Neutrophil (primary cell): ENCODE data around the gene PSENEN.

Experiments
- H3K27ac ChIP-seq: fragments of 200-600 bp; sonication (generic); 2 replicates; pipeline ENCODE4 v1.5.1; 2016; ENCODE audit warnings: mild to moderate bottlenecking, moderate library complexity
- H3K27me3 ChIP-seq: fragments of 200-600 bp; sonication (generic); 2 replicates; pipeline ENCODE4 v1.6.0; 2016; ENCODE audit warnings: mild to moderate bottlenecking
- H3K36me3 ChIP-seq: fragments of 200-600 bp; sonication (generic); 2 replicates; pipeline ENCODE4 v1.5.1; 2017
- H3K4me1 ChIP-seq, 2 experiments: fragments of 200-600 bp in 1 of 2; sonication (generic) in 1 of 2; 1 replicate in 1 of 2; 2 replicates in 1 of 2; pipeline versions ENCODE4 v1.5.1 to v1.6.1; 2013 to 2016; ENCODE audit warnings: low read depth in 1 of 2, low read length in 1 of 2, mild to moderate bottlenecking in 1 of 2, moderate library complexity in 1 of 2; ENCODE audit not compliant: control insufficient read depth in 1 of 2, insufficient read depth in 1 of 2
- H3K4me3 ChIP-seq, 2 experiments: fragments of 200-600 bp in 1 of 2; sonication (generic) in 1 of 2; 1 replicate in 1 of 2; 2 replicates in 1 of 2; pipeline ENCODE4 v1.5.1; 2013 to 2016; ENCODE audit warnings: low read depth in 1 of 2, low read length in 1 of 2, mild to moderate bottlenecking in 1 of 2, moderate library complexity in 1 of 2
- H3K9me3 ChIP-seq: fragments of 200-600 bp; sonication (generic); 2 replicates; pipeline ENCODE4 v1.5.1; 2016
- TF ChIP-seq, protein P1 (sequence below): fragments of 200-600 bp; sonication (generic); IDR thresholded peaks from 2 replicates; pipeline ENCODE4 v1.5.1; 2016; ENCODE audit warnings: antibody characterized with exemption

The PSENEN gene

DNA sequence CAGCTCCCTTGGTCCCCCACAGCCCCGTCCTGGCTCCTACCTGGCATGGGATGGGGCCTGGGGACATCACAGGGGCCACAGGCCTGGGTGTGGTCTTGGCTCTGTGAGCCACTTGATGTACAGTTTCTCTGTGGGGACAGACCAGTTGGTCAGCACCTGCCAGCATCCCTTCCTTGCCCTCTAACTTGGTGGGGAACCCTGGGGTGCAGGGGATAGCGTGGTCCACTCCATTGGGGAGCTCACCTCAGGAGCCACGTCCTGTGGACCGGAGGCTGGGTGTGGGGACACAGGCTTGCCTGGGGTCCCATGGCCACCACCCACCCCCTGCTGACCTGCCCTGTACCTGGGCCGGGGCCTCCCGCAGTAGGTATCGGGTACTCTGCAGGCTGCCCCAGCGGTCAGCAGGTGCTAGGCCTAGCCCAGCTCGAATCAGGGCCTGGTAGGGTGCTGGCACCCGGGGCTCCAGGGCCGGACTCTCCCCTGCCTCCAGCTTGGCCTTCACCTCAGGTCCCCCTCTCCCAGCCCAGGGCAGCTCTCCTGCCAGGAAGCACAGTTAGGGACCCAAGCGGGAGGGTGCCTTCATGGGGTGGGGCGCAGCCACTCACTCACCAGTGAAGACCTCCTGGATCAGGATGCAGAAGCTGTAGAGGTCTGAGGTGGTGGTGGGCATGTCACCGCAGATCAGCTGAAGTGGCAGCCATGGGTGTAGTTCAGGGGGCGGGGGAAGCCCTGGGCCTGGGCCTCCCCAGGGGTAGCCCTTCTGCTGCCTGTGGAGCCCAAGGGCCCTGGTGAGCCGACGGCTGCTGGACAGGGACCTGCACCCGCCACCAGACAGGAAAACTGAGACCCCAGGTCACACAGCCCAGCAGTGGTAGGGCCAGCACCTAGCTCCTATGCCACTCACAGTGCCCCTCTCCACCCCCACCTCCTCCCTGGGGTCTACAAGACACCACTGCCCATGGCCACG, 44.8 kb downstream of the PSENEN start:
- Histone ChIP-seq H3K27me3 (peaks cover 8% of the 10 kb centered on the region), H3K9me3 (no peaks in the 10 kb centered on the region), H3K27ac (no peak overlapping the region), H3K36me3 (peaks cover 34% of the 10 kb centered on the region), H3K4me3 (no peak overlapping the region), H3K4me1 (no peaks in the 10 kb centered on the region)
- TF ChIP-seq, protein P1, sequence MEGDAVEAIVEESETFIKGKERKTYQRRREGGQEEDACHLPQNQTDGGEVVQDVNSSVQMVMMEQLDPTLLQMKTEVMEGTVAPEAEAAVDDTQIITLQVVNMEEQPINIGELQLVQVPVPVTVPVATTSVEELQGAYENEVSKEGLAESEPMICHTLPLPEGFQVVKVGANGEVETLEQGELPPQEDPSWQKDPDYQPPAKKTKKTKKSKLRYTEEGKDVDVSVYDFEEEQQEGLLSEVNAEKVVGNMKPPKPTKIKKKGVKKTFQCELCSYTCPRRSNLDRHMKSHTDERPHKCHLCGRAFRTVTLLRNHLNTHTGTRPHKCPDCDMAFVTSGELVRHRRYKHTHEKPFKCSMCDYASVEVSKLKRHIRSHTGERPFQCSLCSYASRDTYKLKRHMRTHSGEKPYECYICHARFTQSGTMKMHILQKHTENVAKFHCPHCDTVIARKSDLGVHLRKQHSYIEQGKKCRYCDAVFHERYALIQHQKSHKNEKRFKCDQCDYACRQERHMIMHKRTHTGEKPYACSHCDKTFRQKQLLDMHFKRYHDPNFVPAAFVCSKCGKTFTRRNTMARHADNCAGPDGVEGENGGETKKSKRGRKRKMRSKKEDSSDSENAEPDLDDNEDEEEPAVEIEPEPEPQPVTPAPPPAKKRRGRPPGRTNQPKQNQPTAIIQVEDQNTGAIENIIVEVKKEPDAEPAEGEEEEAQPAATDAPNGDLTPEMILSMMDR: no peak

DNA sequence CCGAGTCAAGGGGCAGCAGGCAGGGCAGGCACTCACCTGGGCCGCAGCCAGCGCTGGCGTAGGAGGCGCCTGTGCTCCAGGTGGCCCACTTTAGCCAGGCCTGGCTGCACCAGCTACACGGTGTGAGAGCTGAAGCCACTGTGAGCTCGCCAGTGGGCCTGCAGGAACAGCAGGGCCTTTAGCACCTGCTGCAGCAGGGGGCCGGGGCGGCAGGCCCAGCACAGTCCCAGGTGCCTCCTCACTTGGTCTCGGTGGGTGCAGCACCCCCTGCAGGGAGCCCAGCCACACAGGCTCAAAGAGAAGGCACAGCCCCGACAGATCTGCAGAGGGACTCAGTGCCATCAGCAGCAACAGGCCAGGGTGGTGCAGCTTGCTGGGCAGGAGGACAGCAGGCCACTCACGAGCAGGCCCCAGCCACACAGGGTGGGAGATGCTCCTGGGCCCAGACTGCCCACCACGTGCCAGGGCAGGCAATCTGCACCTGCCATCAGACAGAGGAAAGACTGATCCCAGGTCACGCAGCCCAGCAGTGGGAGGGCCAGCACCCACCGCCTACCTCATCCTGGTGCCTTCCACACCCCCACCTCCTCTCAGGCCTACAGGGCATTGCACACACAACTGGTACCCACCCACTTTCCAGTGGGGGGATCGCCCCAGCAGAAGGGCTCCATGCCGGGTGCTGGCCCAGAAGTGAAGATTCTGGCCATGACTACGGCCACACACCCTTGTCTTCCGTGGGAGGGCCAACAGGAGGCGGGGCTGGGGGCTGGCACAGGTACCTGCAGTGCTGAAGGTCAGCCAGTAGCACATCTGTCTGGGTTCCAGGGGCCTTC, 45.7 kb downstream of the PSENEN start:
- Histone ChIP-seq H3K4me1 (no peaks in the 10 kb centered on the region), H3K4me3 (no peak overlapping the region), H3K9me3 (no peaks in the 10 kb centered on the region), H3K27me3 (peaks cover 17% of the 10 kb centered on the region), H3K27ac (no peak overlapping the region), H3K36me3 (peaks cover 24% of the 10 kb centered on the region)
- TF ChIP-seq, protein P1: no peak

DNA sequence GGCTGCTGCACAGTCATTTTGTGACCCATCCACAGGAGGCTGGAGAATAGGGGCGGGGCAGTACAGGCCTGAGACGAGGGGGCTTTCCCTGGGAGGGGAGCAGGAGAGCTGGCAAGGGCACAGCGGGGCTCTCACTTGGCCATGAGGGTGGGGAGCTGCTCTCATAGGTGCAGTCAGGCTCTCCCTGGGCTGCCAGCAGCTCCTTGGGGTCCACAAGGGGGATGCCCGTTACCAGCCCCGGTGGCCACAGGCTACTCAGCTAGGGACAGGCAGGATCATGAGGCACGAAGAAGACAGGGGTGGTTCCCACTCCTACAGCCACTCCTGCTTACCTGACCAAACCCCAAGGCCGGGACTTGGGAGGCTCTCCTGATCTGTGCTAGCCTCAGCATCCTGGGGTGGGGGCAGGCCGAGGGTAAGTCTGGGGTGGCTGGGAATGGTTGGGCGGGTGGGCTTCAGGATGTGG, 46.4 kb downstream of the PSENEN start:
- H3K4me1 ChIP-seq: no peaks in the 10 kb centered on the region
- H3K4me3 ChIP-seq: no peak overlapping the region
- H3K36me3 ChIP-seq: peaks cover 18% of the 10 kb centered on the region
- H3K27me3 ChIP-seq: peaks cover 24% of the 10 kb centered on the region
- no peaks in the 10 kb centered on the region for H3K9me3 ChIP-seq
- H3K27ac ChIP-seq: no peak overlapping the region
- TF ChIP-seq, protein P1: no peak

DNA sequence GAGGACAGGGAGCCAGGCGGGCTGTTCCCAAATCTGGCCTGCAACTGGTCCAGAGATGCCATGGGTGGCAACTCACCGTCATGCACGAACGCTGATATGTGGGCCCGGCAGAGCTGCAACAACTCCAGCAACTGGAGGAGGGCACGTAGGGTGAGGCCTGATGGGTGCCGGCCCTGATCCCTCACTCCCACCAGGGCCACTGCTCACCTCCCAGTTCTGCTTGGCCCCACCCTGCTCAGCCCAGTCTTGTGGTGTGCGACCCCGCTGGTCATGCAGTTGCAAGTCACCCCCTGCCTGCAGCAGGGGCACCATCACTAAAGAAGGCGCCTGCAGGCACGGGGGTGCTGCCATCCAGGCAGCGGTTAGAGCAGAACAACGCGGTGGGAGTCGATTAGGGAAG, 46.9 kb downstream of the PSENEN start:
- Histone ChIP-seq H3K4me1 (no peaks in the 10 kb centered on the region), H3K9me3 (no peaks in the 10 kb centered on the region), H3K27ac (no peak overlapping the region), H3K36me3 (peaks cover 13% of the 10 kb centered on the region), H3K4me3 (no peak overlapping the region), H3K27me3 (peaks cover 28% of the 10 kb centered on the region)
- TF ChIP-seq, protein P1: no peak

DNA sequence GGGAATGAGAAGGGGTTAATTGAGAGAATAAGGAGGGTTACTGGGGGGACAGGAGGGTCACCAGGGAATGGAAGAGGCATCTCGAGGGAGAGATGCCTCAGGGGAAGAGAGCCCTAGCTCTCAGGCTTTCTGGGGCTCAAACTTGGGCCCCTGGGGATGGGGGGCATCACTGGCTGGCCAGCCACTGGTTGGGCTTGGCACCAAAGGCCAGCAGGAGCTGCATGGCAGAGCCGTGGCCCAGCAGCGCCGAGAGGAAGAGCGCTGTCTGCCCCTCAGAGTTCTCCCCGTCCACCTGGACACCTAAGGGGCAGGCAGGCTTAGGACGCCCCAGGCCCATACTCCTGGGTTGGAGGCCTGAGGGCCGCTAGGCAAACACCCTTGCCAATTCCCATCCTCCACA, 47.4 kb downstream of the PSENEN start:
- Histone ChIP-seq H3K36me3 (peaks cover 7% of the 10 kb centered on the region), H3K27me3 (peaks cover 34% of the 10 kb centered on the region), H3K9me3 (no peaks in the 10 kb centered on the region), H3K4me3 (no peak overlapping the region), H3K27ac (no peak overlapping the region), H3K4me1 (peaks cover 3 to 6% of the 10 kb centered on the region in 2 experiments)
- TF ChIP-seq, protein P1: no peak
